ENCODE measurements around the gene PTPRM. TPM values are rescaled to one million over a fixed set of nuclear protein-coding genes. Genes with fewer than 3 reads are reported as not detected.
A peak's percentile ranks its signal among the peaks of the same experiment; 100 is the strongest.

Gene PTPRM
- total RNA-seq, 4 donors from 2014 or later = 22.5 to 92.5 (median 39.2) TPM

GRCh38 chr18:7914834-7915670, 347.9 kb downstream of the PTPRM start:
- Histone ChIP-seq H3K9me3 (peaks cover 0 to 3% of the 10 kb centered on the region in 2 donors), H3K36me3 (no peaks in the 10 kb centered on the region), H3K4me3 (no peak overlapping the region), H3K27ac (no peak overlapping the region), H3K27me3 (no peaks in the 10 kb centered on the region), H3K4me1 (peaks cover 0 to 3% (median 0%) of the 10 kb centered on the region in 4 donors)
- TF ChIP-seq POLR2A (IDR thresholded peaks at IDR 0.05) (no peak), POLR2AphosphoS5 (IDR thresholded peaks at IDR 0.05) (no peak), CTCF (IDR thresholded peaks at IDR 0.05) (no peak), EP300 (IDR thresholded peaks at IDR 0.05; ENCODE audit: low read depth) (no peak)
- in situ Hi-C loops (cut with MboI; ENCODE audit: low pct_ligation_motif_present in 1 of 4, low pct_unique_long_range_greater_than_20kb in 1 of 4, low sequenced_read_pairs in 3 of 4) (loop anchor here in 1 of 4 donors (25.0 kb wide), 2 partner anchors 103 to 122 kb away; no protein-coding TSS in a partner anchor), intact Hi-C loops (cut with DNase I; ENCODE audit: low total_unique reads) (no loop called here)
- 58 to 66% methylated on average over 5 of the region's 5 CpGs for WGBS, 2 donors (ENCODE audit: low coverage in 1 of 2)
- no peak for DNase-seq

- H3K4me1 ChIP-seq = peaks cover 0 to 9% (median 0%) of the 10 kb centered on the region in 4 donors
- TF ChIP-seq CTCF (IDR thresholded peaks at IDR 0.05) (no peak), POLR2AphosphoS5 (IDR thresholded peaks at IDR 0.05) (no peak), EP300 (IDR thresholded peaks at IDR 0.05; ENCODE audit: low read depth) (no peak), POLR2A (IDR thresholded peaks at IDR 0.05) (no peak)
- 83% methylated on average over 2 of the region's 2 CpGs; no CpG with 5 or more reads in 1 of the 2 donors for WGBS, 2 donors (ENCODE audit: low coverage in 1 of 2)
- no peaks in the 10 kb centered on the region for H3K27me3 ChIP-seq
- no peak overlapping the region for H3K4me3 ChIP-seq
- in situ Hi-C loops (cut with MboI; ENCODE audit: low pct_ligation_motif_present in 1 of 4, low pct_unique_long_range_greater_than_20kb in 1 of 4, low sequenced_read_pairs in 3 of 4) (loop anchor here in 1 of 4 donors (25.0 kb wide), 2 partner anchors 106 to 119 kb away; no protein-coding TSS in a partner anchor), intact Hi-C loops (cut with DNase I; ENCODE audit: low total_unique reads) (no loop called here)
- H3K36me3 ChIP-seq = no peaks in the 10 kb centered on the region
- DNase-seq = no peak
- H3K27ac ChIP-seq = no peak overlapping the region
- peaks cover 0 to 7% of the 10 kb centered on the region in 2 donors for H3K9me3 ChIP-seq
Observed at GRCh38 chr18:7918701-7919100, 351.6 kb downstream of the PTPRM start.

GRCh38 chr18:7919565-7919964, 352.4 kb downstream of the PTPRM start:
- in situ Hi-C loops (cut with MboI; ENCODE audit: low pct_ligation_motif_present in 1 of 4, low pct_unique_long_range_greater_than_20kb in 1 of 4, low sequenced_read_pairs in 3 of 4) = loop anchor here in 1 of 4 donors (25.0 kb wide), 2 partner anchors 107 to 118 kb away; no protein-coding TSS in a partner anchor
- Histone ChIP-seq H3K9me3 (peaks cover 0 to 7% of the 10 kb centered on the region in 2 donors), H3K4me1 (peaks cover 0 to 9% (median 0%) of the 10 kb centered on the region in 4 donors), H3K4me3 (no peak overlapping the region), H3K27ac (no peak overlapping the region), H3K36me3 (no peaks in the 10 kb centered on the region), H3K27me3 (no peaks in the 10 kb centered on the region)
- 53 to 67% methylated on average over 2 of the region's 2 CpGs for WGBS, 2 donors (ENCODE audit: low coverage in 1 of 2)
- intact Hi-C loops (cut with DNase I; ENCODE audit: low total_unique reads) = no loop called here
- no peak for TF ChIP-seq EP300 (IDR thresholded peaks at IDR 0.05; ENCODE audit: low read depth)
- TF ChIP-seq POLR2AphosphoS5 (IDR thresholded peaks at IDR 0.05) = no peak
- TF ChIP-seq CTCF (IDR thresholded peaks at IDR 0.05) = no peak
- TF ChIP-seq POLR2A (IDR thresholded peaks at IDR 0.05) = no peak
- no peak for DNase-seq

- Histone ChIP-seq H3K4me3 (no peak overlapping the region), H3K27me3 (no peaks in the 10 kb centered on the region), H3K4me1 (peaks cover 0 to 6% (median 0%) of the 10 kb centered on the region in 4 donors), H3K27ac (peak overlapping the region in 2 of 4 donors; percentile 5 to 22), H3K36me3 (no peaks in the 10 kb centered on the region), H3K9me3 (peaks cover 0 to 7% of the 10 kb centered on the region in 2 donors)
- DNase-seq = no peak
- in situ Hi-C loops (cut with MboI; ENCODE audit: low pct_ligation_motif_present in 1 of 4, low pct_unique_long_range_greater_than_20kb in 1 of 4, low sequenced_read_pairs in 3 of 4) = loop anchor here in 1 of 4 donors (25.0 kb wide), 2 partner anchors 110 to 115 kb away; no protein-coding TSS in a partner anchor
- intact Hi-C loops (cut with DNase I; ENCODE audit: low total_unique reads) = no loop called here
- 59 to 66% methylated on average over 3 of the region's 3 CpGs for WGBS, 2 donors (ENCODE audit: low coverage in 1 of 2)
- TF ChIP-seq POLR2AphosphoS5 (IDR thresholded peaks at IDR 0.05) = no peak
- TF ChIP-seq EP300 (IDR thresholded peaks at IDR 0.05; ENCODE audit: low read depth) = no peak
- TF ChIP-seq POLR2A (IDR thresholded peaks at IDR 0.05) = no peak
- no peak for TF ChIP-seq CTCF (IDR thresholded peaks at IDR 0.05)
Observed at GRCh38 chr18:7921938-7922587, 354.9 kb downstream of the PTPRM start.
